Activated CD4-positive, alpha-beta T cell treated with anti-CD3 and anti-CD28 coated beads for 36 hours (primary cell): ENCODE measurements around the gene RWDD1. TPM values are rescaled to one million over a fixed set of nuclear protein-coding genes. Genes with fewer than 3 reads are reported as not detected.
"Not testable (repeated sequence)": the region's sequence is repeated elsewhere in the genome, so short reads cannot be mapped to it uniquely, and the experiment has no call there.

Experiments
- ATAC-seq: fragments of 200-7000 bp; cut with Tn5 transposase; one replicate; pipeline ENCODE4 v1.10.0; 2021; ENCODE audit warnings: mild to moderate bottlenecking, moderate library complexity
- CTCF ChIA-PET: fragments of 350-600 bp; sonication (Branson Sonifier 250); formaldehyde crosslinking; loops from one replicate; lab custom pipeline; 2021; ENCODE audit warnings: antibody characterized with exemption; lab: Charles Lee
- POLR2A ChIA-PET: fragments of 350-600 bp; sonication (Branson Sonifier 250); formaldehyde crosslinking; loops from one replicate; lab custom pipeline; 2021; ENCODE audit warnings: antibody characterized with exemption, inconsistent platforms; lab: Charles Lee
- DNase-seq: peaks from one replicate; pipeline ENCODE4 v3.0.0-alpha.2; 2020
- H3K27ac Mint-ChIP-seq: one replicate; pipeline ENCODE4 v1.8.0; 2021; ENCODE audit warnings: mixed read lengths
- H3K27me3 Mint-ChIP-seq: one replicate; pipeline ENCODE4 v1.8.0; 2021; ENCODE audit warnings: mixed read lengths
- H3K36me3 Mint-ChIP-seq: one replicate; pipeline ENCODE4 v1.8.0; 2021; ENCODE audit warnings: low read depth, mixed read lengths
- H3K4me1 Mint-ChIP-seq: one replicate; pipeline ENCODE4 v1.8.0; 2021; ENCODE audit warnings: mixed read lengths
- H3K4me3 Mint-ChIP-seq: one replicate; pipeline ENCODE4 v1.8.0; 2021; ENCODE audit warnings: mild to moderate bottlenecking, moderate library complexity, mixed read lengths
- H3K9me3 Mint-ChIP-seq: one replicate; pipeline ENCODE4 v1.8.0; 2021; ENCODE audit warnings: low read depth, mixed read lengths
- intact Hi-C, 2 experiments: fragments of 100-400 bp; cut with DNase I in 1 of 2; cut with micrococcal nuclease in 1 of 2; formaldehyde crosslinking; loops; one replicate each; pipeline versions ENCODE4 v1.14.2 to v1.15.1; 2022 to 2024; cut with DNase I, micrococcal nuclease
- total RNA-seq, 2 experiments: library from RNA; stranded (reverse); gene quantifications; one replicate each; pipeline ENCODE4 v1.2.3, GENCODE V29; 2021

RWDD1 gene
- total RNA-seq, 2 experiments from 2014 or later = 40.0 to 65.4 TPM

DNA sequence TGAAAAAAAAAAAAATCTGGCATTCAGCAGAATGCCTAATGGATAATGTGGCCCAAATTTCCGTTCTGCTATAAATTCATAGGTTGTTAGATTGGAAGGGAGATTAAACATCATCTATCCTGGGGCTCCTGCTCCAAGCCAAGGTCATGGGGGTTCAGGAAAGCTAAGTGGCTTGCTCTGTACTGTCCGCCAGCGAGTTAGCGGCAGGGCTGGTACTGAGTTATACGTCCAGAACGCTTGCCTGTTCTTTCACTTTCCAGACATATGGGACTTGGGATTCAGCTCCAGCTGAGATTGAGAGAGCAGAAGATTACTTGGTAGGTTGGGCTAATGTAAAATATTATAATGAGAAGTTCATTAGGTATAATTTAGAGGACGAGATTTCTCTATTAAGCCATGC lies 858 bp downstream of the RWDD1 start:
- peak; percentile 26 for DNase-seq
- no peaks in the 10 kb centered on the region for H3K27me3 Mint-ChIP-seq
- POLR2A ChIA-PET = interaction anchor here (0.7 to 1.3 kb wide), 2 partner anchors 109 to 191 kb away, joined by 5 read pairs; partner anchors contain the start of gene KPNA5
- peak overlapping the region; percentile 94 for H3K27ac Mint-ChIP-seq
- no peaks in the 10 kb centered on the region for H3K9me3 Mint-ChIP-seq
- CTCF ChIA-PET = interaction anchor here (0.6 to 3.2 kb wide), 13 partner anchors 9 to 948 kb away, joined by 3 to 26 read pairs (median 4); no protein-coding TSS in a partner anchor
- intact Hi-C loops = loop anchor here in 1 of 2 experiments (5.0 kb wide), 1 partner anchor 95 kb away; the partner anchor contains the start of gene ZUP1
- H3K4me3 Mint-ChIP-seq = peak overlapping the region; percentile 94
- peaks cover 46% of the 10 kb centered on the region for H3K4me1 Mint-ChIP-seq
- peaks cover 21% of the 10 kb centered on the region for H3K36me3 Mint-ChIP-seq
- ATAC-seq = no peak

DNA sequence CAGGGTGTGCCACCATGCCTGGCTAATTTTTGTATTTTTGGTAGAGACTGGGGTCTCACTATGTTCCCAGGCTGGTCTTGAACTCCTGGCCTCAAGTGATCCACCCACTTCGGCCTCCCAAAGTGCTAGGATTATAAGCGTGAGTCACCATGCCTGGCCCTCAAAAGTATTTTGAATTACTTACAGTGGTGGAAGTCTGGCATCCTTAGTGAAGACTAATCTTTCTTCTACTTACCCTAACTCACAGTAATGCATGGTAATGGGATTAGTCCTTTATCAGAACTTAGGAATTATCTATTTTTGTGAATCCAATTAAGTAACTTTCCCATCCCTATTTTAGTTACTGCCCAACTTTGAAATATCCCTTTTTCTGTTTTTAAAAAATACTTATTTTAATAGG lies 3.9 kb downstream of the RWDD1 start:
- DNase-seq (no peak), ATAC-seq (no peak)
- Mint-ChIP-seq H3K27me3 (no peaks in the 10 kb centered on the region), H3K27ac (no peak overlapping the region), H3K4me1 (peaks cover 49% of the 10 kb centered on the region), H3K4me3 (no peak overlapping the region), H3K36me3 (peaks cover 31% of the 10 kb centered on the region), H3K9me3 (no peaks in the 10 kb centered on the region)
- CTCF ChIA-PET = interaction anchor here (1.0 kb wide), 1 partner anchor 91 kb away, joined by 3 read pairs; no protein-coding TSS in a partner anchor
- POLR2A ChIA-PET = no interaction called here
- intact Hi-C loops = no loop called here

DNA sequence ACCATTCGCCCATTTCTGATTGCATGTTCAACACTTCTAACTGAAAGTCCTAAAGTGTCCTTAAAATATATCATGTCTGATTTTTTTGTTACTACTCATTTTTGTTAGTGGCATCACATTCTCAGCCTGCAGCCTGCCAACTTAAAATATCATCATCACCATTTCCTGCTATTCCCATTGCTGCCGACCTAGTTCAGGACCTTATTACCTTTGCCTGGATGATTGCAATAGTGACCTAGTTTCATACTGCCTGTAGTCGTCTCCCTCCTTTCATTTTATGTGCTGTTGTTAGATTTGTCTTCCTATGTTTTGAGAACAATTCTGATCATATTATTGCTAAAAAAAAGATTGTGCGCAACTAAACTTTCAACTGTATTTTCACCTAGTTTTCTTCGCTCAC lies 6.2 kb downstream of the RWDD1 start:
- ChIA-PET POLR2A (no interaction called here), CTCF (interaction anchor here (1.0 to 1.4 kb wide), 4 partner anchors 15 to 76 kb away, joined by 3 to 4 read pairs (median 4); no protein-coding TSS in a partner anchor)
- intact Hi-C loops = loop anchor here in 1 of 2 experiments (1.0 kb wide), 1 partner anchor 87 kb away; no protein-coding TSS in a partner anchor
- H3K4me1 Mint-ChIP-seq = peaks cover 48% of the 10 kb centered on the region
- H3K27ac Mint-ChIP-seq = no peak overlapping the region
- H3K9me3 Mint-ChIP-seq = no peaks in the 10 kb centered on the region
- H3K4me3 Mint-ChIP-seq = no peak overlapping the region
- H3K36me3 Mint-ChIP-seq = peaks cover 35% of the 10 kb centered on the region
- H3K27me3 Mint-ChIP-seq = no peaks in the 10 kb centered on the region
- no peak for ATAC-seq
- DNase-seq = no peak

DNA sequence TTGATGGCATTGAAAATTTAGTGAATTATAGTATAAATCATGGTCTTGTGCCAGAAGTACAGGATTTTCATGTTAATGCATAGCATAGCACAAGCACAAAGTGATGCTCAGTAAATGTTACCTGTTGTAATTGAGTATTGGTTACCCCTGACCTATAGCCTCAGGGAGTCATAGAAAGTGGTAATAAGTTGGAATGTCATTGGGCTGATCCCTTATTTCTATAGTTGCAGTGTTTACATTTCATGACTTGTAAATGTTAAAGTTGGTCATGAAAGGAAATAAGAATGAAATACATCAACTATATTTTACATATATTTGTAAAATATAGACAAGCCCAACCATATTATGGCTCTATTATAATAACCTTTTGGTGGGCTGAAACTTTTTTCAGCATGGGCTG lies 7.0 kb downstream of the RWDD1 start:
- H3K27ac Mint-ChIP-seq = no peak overlapping the region
- POLR2A ChIA-PET = no interaction called here
- CTCF ChIA-PET = interaction anchor here (1.0 to 1.4 kb wide), 3 partner anchors 23 to 77 kb away, joined by 3 to 4 read pairs (median 3); no protein-coding TSS in a partner anchor
- DNase-seq = no peak
- ATAC-seq = no peak
- peaks cover 39% of the 10 kb centered on the region for H3K36me3 Mint-ChIP-seq
- no peaks in the 10 kb centered on the region for H3K27me3 Mint-ChIP-seq
- no peak overlapping the region for H3K4me3 Mint-ChIP-seq
- H3K4me1 Mint-ChIP-seq = peaks cover 41% of the 10 kb centered on the region
- no peaks in the 10 kb centered on the region for H3K9me3 Mint-ChIP-seq
- intact Hi-C loops = no loop called here

DNA sequence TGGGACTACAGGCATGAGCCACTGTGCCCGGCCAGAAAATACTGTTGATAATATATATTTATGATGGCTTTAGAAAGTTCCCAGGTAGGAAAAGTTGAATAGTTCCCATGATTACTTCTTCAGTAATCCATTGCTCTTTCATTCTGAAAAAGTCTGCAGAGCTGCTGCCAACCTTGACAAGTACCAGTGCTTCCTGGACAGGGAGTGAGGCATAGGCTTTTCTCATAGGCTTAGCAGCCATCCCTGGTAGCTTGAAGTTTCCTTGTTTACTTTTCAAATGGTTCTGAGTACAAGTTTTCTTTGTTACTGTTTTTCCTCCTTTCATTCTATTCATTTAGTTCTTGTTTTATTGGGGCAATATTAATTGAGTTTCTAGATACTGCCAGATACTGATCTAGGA lies 7.8 kb downstream of the RWDD1 start:
- POLR2A ChIA-PET = no interaction called here
- no peaks in the 10 kb centered on the region for H3K27me3 Mint-ChIP-seq
- CTCF ChIA-PET = interaction anchor here (0.9 kb wide), 1 partner anchor 45 kb away, joined by 3 read pairs; no protein-coding TSS in a partner anchor
- H3K4me3 Mint-ChIP-seq = no peak overlapping the region
- H3K27ac Mint-ChIP-seq = no peak overlapping the region
- intact Hi-C loops = no loop called here
- no peaks in the 10 kb centered on the region for H3K9me3 Mint-ChIP-seq
- ATAC-seq (no peak), DNase-seq (no peak)
- peaks cover 34% of the 10 kb centered on the region for H3K4me1 Mint-ChIP-seq
- peaks cover 39% of the 10 kb centered on the region for H3K36me3 Mint-ChIP-seq

DNA sequence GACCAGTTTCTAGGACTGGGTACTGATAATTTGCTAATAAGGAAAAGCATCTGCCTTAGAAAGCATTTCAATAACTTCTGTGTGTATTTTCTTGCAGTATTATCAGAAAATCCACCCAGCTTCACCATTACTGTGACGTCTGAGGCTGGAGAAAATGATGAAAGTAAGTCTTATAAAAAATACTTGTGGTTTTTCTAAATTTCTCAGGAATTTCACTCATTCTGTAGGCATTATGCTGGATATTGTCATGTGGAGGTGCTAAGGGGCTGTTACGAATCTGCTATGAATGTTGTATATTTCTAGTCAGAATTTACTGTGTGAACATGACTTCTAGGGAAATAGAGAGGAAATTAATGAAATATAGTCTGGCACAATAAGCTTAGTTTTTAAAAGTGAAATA lies 8.9 kb downstream of the RWDD1 start:
- ChIA-PET CTCF (interaction anchor here (0.6 to 0.9 kb wide), 2 partner anchors 19 to 47 kb away, joined by 3 read pairs; no protein-coding TSS in a partner anchor), POLR2A (no interaction called here)
- H3K27me3 Mint-ChIP-seq = no peaks in the 10 kb centered on the region
- no peaks in the 10 kb centered on the region for H3K9me3 Mint-ChIP-seq
- no peak overlapping the region for H3K27ac Mint-ChIP-seq
- H3K36me3 Mint-ChIP-seq = peaks cover 40% of the 10 kb centered on the region
- peaks cover 30% of the 10 kb centered on the region for H3K4me1 Mint-ChIP-seq
- intact Hi-C loops = no loop called here
- H3K4me3 Mint-ChIP-seq = no peak overlapping the region
- no peak for ATAC-seq
- no peak for DNase-seq

DNA sequence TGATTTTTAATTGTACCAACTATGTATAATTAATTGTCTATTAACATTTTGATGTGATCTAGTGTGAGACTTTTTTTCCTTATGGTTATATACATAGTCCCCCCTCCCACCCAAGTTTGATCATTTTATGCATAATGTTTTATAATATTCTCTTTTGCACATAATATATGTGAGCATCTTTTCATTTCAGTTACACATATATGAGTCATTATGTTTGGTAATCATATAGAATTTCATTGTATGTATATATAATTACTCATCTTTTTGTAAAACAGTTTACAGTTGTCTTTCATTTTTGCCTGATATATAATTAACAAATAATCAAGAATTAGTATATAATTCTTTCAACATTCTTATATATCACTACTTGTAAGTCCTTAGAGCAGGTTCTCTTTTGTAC lies 15.0 kb downstream of the RWDD1 start:
- intact Hi-C loops = no loop called here
- ATAC-seq = no peak
- CTCF ChIA-PET = no interaction called here

DNA sequence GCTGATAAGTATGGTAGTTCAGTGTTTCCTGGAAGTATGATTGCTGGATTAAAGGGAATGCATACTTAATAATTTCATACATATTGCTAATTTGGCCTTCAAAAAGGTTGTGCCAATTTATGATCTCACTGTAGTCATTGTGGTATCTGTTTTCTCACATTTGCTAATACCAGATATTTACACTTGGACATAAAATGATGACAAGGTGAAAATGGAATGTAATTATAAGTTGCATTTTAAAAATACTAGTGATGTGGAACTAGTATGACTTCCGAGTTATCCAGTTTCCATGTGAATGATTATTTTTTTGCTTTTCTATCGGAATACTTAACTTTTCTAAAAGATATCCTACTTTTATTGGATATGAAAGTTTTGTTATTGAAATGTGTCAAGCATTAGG lies 15.4 kb downstream of the RWDD1 start:
- DNase-seq = no peak
- CTCF ChIA-PET = interaction anchor here (0.6 kb wide), 1 partner anchor 132 kb away, joined by 3 read pairs; no protein-coding TSS in a partner anchor
- peaks cover 47% of the 10 kb centered on the region for H3K36me3 Mint-ChIP-seq
- no peaks in the 10 kb centered on the region for H3K4me1 Mint-ChIP-seq
- POLR2A ChIA-PET = no interaction called here
- no peak overlapping the region for H3K27ac Mint-ChIP-seq
- H3K9me3 Mint-ChIP-seq = no peaks in the 10 kb centered on the region
- H3K4me3 Mint-ChIP-seq = no peak overlapping the region
- ATAC-seq = no peak
- intact Hi-C loops = no loop called here
- H3K27me3 Mint-ChIP-seq = no peaks in the 10 kb centered on the region

More for the DNA sequence above, 15.0 kb downstream of the RWDD1 start:
- peaks cover 43% of the 10 kb centered on the region for H3K36me3 Mint-ChIP-seq
- no peak overlapping the region for H3K27ac Mint-ChIP-seq
- H3K9me3 Mint-ChIP-seq = no peaks in the 10 kb centered on the region
- no peak overlapping the region for H3K4me3 Mint-ChIP-seq
- no peaks in the 10 kb centered on the region for H3K27me3 Mint-ChIP-seq
- DNase-seq = no peak
- no peaks in the 10 kb centered on the region for H3K4me1 Mint-ChIP-seq
- POLR2A ChIA-PET = no interaction called here

DNA sequence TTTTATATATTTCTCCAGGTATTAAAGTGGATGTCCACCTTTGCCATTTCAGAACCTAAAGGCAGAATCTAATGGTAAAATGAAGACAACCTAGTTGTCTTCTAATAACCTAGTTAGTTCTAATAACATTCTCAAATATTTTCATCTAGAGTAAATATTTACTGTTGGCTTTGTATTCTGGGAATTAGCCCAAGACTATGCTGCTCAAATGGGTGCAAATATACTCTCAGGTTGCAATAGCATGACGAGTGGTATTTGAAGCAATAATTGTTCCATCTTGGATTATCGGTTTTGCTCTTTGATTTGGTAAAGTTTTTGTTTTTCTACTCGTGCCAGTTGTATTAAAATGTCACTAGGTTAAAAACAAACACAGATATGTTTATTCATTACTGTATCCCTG lies 23.9 kb downstream of the RWDD1 start:
- no peaks in the 10 kb centered on the region for H3K9me3 Mint-ChIP-seq
- no peak for DNase-seq
- intact Hi-C loops = loop anchor here in 1 of 2 experiments (1.0 kb wide), 1 partner anchor 41 kb away; no protein-coding TSS in a partner anchor
- H3K27ac Mint-ChIP-seq = no peak overlapping the region
- no peaks in the 10 kb centered on the region for H3K27me3 Mint-ChIP-seq
- peaks cover 47% of the 10 kb centered on the region for H3K36me3 Mint-ChIP-seq
- CTCF ChIA-PET = interaction anchor here (0.6 kb wide), 1 partner anchor 537 kb away, joined by 4 read pairs; no protein-coding TSS in a partner anchor
- no peak overlapping the region for H3K4me3 Mint-ChIP-seq
- no peak for ATAC-seq
- POLR2A ChIA-PET = no interaction called here
- no peaks in the 10 kb centered on the region for H3K4me1 Mint-ChIP-seq

DNA sequence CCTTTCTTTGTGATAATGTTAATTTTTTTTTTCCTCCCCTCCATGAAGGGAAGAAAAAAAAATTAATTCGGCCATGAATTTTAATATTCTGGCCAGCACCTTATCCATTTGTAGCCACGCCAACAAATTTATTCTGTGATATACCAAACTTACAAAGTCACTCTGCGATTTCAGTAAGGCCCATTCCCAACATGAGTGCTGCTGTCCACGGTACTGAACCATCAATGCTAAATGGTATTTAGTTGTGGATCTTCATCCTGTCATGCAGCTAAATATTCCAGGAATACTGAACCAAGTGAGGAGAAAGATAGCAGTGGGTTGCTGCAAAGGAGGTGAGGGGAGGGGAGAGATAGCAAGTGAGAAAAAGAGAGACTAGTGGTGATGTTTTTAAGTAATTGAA lies 25.5 kb downstream of the RWDD1 start:
- H3K36me3 Mint-ChIP-seq = peaks cover 47% of the 10 kb centered on the region
- no peaks in the 10 kb centered on the region for H3K9me3 Mint-ChIP-seq
- DNase-seq (no peak), ATAC-seq (no peak)
- intact Hi-C loops = no loop called here
- no peak overlapping the region for H3K4me3 Mint-ChIP-seq
- no peak overlapping the region for H3K27ac Mint-ChIP-seq
- ChIA-PET CTCF (interaction anchor here (1.5 kb wide), 1 partner anchor 48 kb away, joined by 5 read pairs; no protein-coding TSS in a partner anchor), POLR2A (no interaction called here)
- no peaks in the 10 kb centered on the region for H3K27me3 Mint-ChIP-seq
- no peaks in the 10 kb centered on the region for H3K4me1 Mint-ChIP-seq

DNA sequence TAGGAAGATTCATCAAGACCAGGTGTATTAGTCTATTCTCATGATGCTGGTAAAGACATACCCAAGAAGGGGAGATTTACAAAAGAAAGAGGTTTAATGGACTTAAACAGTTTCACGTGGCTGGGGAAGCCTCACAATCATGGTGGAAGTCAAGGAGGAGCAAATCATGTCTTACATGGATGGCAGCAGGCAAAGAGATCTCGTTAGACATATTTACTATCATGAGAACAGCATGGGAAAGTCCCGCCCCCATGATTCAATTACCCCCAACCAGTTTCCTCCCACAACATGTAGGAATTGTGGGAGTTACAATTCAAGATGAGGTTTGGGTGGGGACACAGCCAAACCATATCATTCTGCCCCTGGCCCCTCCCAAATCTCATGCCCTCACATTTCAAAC lies 32.6 kb downstream of the RWDD1 start:
- CTCF ChIA-PET, intact Hi-C loops, H3K4me1 Mint-ChIP-seq, H3K4me3 Mint-ChIP-seq, H3K27ac Mint-ChIP-seq, ATAC-seq, DNase-seq, H3K9me3 Mint-ChIP-seq, H3K27me3 Mint-ChIP-seq, POLR2A ChIA-PET: not testable (repeated sequence)
- H3K36me3 Mint-ChIP-seq = peaks cover 27% of the 10 kb centered on the region

DNA sequence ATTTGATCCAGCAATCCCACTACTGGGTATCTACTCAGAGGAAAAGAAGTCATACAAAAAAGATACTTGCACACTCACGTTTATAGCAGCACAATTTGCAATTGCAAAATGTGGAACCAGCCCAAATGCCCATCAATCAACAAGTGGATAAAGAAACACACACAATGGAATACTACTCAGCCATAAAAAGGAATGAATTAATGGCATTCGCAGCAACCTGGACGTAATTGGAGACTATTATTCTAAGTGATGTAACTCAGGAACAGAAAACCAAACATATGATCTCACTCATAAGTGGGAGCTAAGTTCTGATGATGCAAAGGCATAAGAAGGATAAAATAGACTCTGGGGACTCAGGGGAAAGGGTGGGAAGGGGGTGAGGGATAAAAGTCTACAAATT lies 33.6 kb downstream of the RWDD1 start:
- H3K27me3 Mint-ChIP-seq, H3K9me3 Mint-ChIP-seq, H3K27ac Mint-ChIP-seq, H3K4me3 Mint-ChIP-seq, ATAC-seq, intact Hi-C loops, DNase-seq, POLR2A ChIA-PET, CTCF ChIA-PET, H3K4me1 Mint-ChIP-seq: not testable (repeated sequence)
- H3K36me3 Mint-ChIP-seq = peaks cover 27% of the 10 kb centered on the region
